NCI-H1092 treated with DMSO at 0.1 percent for 48 hours (cell line): ENCODE data around the gene C22orf23.

Experiments
- DNase-seq: peaks from one replicate; lab custom pipeline; 2025; lab: John Stamatoyannopoulos, UW

Gene C22orf23

DNA sequence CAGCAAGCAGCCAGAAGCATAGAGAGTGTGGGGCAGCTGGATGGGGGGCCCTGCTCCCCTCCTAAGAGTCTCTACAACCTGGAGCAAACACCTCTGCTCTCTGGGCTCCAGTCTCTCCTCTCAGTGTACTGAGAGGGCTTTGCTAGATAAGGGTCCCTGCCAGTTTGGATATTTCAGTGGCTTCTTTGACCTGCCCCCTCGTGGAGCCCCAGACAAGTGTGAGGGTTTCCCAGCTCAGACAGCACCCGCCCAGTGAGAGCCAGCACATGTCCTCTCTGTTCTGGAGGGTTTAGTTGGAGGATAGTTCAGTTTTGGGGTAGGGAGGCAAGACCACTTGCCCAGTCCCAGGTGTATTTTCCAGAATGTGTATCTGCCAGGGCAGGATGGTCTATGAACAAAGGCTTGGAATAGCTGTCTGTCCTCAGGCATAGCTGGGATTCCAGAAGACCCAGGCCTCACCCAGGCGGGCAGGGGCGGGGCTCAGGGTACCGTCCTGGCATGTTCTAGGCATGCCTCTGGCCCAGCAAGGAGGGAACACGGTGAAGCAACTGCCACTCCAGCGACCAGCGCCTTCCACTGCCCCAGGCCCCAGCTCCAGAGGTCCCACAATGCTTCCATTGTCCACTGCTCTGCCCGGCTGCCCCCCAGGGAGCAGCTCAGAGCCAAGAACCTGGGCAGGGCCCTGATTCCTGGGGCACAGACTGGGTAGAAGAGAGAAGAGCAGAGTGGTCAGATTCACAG is 54.8 kb downstream of the C22orf23 start:
- no peak for DNase-seq

DNA sequence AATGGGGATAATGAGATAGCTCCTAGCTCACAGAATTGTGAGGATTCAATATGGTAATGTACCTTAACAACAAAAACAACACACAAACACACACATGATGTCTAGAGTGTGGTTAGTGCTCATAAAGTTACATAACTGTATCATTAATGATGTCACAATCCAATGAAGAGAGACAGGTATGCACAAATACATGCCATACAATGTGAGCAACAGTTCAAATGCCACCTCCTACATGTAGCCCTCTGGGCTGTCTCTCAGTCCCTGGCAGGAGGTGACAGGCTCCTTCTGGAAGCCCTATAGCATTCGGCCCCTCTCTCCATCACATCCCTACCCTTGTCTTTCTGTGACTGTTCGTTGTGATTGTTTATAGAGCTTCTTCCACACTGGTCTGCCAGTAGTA is 55.6 kb downstream of the C22orf23 start:
- DNase-seq = no peak

DNA sequence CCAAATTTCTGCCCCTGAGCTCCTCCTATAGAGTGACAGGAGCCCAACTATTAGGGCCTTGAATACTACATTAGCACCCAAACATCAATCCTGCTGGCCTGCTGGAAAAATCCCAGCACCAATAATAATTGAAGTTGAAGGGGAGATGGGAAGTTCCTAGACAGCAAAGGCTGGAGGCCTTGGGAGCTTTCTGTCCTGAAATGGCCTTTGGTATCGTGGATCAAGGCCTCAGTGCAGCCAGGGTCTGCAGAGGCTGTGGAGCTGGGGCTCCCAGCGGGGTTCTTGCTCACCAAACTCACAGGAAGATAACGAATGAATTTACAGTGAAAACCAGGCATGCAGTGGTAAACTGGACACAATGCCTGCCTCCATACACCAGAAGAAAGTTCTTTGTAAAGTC is 56.5 kb downstream of the C22orf23 start:
- DNase-seq = no peak

DNA sequence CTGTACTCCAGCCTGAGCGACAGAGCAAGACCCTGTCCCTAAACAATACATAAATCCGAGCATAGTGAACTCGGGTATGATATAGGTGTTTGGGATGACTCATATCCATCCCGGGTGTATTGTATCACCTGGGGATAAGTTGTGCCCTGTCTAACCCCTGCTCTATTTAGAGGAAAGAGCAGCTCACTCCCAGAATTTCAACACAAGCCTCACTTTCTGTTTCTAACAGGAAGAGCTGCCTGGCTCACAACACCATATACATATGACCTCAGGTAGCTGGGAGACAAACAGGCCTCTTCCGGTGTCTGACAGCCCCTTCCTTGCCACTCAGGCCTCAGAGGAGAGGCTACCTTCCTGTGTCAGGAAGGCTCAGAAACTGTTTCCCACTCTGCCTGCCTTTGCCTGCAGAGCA is 57.2 kb downstream of the C22orf23 start:
- DNase-seq = no peak

DNA sequence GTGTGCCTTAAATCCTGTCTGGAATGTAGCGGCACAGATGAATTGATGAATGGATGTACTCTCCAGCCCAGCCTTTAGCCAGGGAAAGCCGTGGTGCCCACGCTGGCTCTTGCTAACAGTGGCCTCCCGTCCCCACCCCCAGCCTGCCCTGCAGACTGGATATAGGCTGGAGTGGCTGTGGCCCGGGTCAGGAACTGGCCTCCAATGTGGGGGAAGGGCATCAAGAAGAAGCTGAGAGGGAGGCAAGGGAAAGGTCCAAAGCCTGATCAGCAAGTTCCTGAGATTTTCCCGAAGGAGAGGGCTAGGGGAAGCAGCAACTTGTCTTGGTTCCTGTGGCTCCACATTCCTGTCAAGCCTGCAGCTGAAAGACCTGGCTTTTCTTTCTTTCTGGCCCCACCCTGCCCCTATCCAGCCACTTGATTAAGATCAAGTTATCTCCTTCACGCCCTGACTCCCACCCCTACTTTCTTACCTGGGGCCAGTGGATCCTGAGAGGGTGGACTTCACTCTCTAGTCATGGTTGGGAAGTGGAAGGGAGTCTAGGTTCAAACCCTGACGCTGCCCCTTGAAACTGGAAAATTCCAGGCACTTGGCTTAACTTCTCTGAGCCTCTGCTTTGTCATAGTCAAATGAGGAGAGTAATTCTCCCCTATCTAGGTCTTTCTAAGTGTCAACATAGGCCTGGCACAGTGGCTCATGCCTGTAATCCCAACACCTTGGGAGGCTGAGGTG is 58.3 kb downstream of the C22orf23 start:
- DNase-seq = no peak

DNA sequence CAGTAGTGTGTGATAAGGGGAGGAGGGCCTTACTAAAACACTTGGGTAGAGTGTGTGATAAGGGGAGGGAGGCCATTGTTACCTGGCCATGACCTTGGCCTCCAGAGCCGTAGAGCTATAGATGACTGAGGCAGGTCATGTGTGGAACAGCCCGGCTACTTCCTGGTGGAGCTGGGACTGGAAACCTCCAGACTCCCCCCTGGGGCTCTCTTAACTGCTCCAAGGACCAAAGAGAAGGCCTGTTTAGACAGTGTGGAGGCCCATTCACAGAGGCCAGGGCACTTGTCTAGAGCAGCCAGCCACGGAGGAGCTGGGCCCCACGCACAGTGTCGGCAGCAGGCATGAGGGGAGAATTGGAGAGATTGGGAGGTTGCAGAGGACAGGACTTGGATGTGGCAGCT is 59.8 kb downstream of the C22orf23 start:
- no peak for DNase-seq
